Endothelial cell of hepatic sinusoid (primary cell): Measurements from ENCODE around the gene INSL3.

Source experiments
- in situ Hi-C: cut with HindIII; loops from 2 replicates; pipeline ENCODE4 v1.10.0; 2017; ENCODE audit warnings: low sequenced_read_pairs

Gene INSL3

GRCh38 chr19:17821190-17821589 is at the start of gene INSL3:
TSS of gene INSL3 (minus strand) at chr19:17821519. CDS start at chr19:17821506, 13 bp downstream.
- in situ Hi-C loops, result no loop called here

- in situ Hi-C loops, result loop anchor here (25.0 kb wide), 1 partner anchor 157 kb away; the partner anchor contains the start of gene MAP1S
Measured at GRCh38 chr19:17869114-17869608, 47.8 kb upstream of the INSL3 start.

GRCh38 chr19:17868669-17869068 is 47.4 kb upstream of the INSL3 start:
- in situ Hi-C loops, result loop anchor here (25.0 kb wide), 1 partner anchor 156 kb away; the partner anchor contains the start of gene MAP1S

- in situ Hi-C loops, result loop anchor here (25.0 kb wide), 1 partner anchor 155 kb away; the partner anchor contains the start of gene MAP1S
Measured at GRCh38 chr19:17866964-17867486, 45.7 kb upstream of the INSL3 start.

GRCh38 chr19:17866312-17866963 is 45.1 kb upstream of the INSL3 start:
- in situ Hi-C loops, result loop anchor here (25.0 kb wide), 1 partner anchor 154 kb away; the partner anchor contains the start of gene MAP1S

GRCh38 chr19:17865364-17866311 is 44.3 kb upstream of the INSL3 start:
- in situ Hi-C loops, result loop anchor here (25.0 kb wide), 1 partner anchor 153 kb away; the partner anchor contains the start of gene MAP1S

- in situ Hi-C loops, result loop anchor here (25.0 kb wide), 1 partner anchor 151 kb away; the partner anchor contains the start of gene MAP1S
Measured at GRCh38 chr19:17863520-17864182, 42.3 kb upstream of the INSL3 start.

GRCh38 chr19:17862711-17863519 is 41.6 kb upstream of the INSL3 start:
- in situ Hi-C loops, result loop anchor here (25.0 kb wide), 1 partner anchor 151 kb away; the partner anchor contains the start of gene MAP1S

- in situ Hi-C loops, result loop anchor here (25.0 kb wide), 1 partner anchor 149 kb away; the partner anchor contains the start of gene MAP1S
Measured at GRCh38 chr19:17861542-17862402, 40.5 kb upstream of the INSL3 start.

- in situ Hi-C loops, result loop anchor here (25.0 kb wide), 1 partner anchor 149 kb away; the partner anchor contains the start of gene MAP1S
Measured at GRCh38 chr19:17860993-17861360, 39.7 kb upstream of the INSL3 start.

- in situ Hi-C loops, result loop anchor here (25.0 kb wide), 1 partner anchor 148 kb away; the partner anchor contains the start of gene MAP1S
Measured at GRCh38 chr19:17860331-17860992, 39.1 kb upstream of the INSL3 start.

GRCh38 chr19:17859533-17860330 is 38.4 kb upstream of the INSL3 start, which contains the start of gene RPL18A:
TSS of gene RPL18A (plus strand) at chr19:17859910. CDS start at chr19:17859957, 47 bp downstream.
- in situ Hi-C loops, result loop anchor here (25.0 kb wide), 1 partner anchor 147 kb away; the partner anchor contains the start of gene MAP1S

- in situ Hi-C loops, result loop anchor here (25.0 kb wide), 1 partner anchor 143 kb away; the partner anchor contains the start of gene MAP1S
Measured at GRCh38 chr19:17855280-17856152, 34.2 kb upstream of the INSL3 start.

GRCh38 chr19:17854061-17854460 is 32.7 kb upstream of the INSL3 start:
- in situ Hi-C loops, result loop anchor here (5.0 to 25.0 kb wide), 3 partner anchors 77 to 142 kb away; partner anchors contain the start of gene MAP1S

- in situ Hi-C loops, result no loop called here
Measured at GRCh38 chr19:17848595-17849292, 27.4 kb upstream of the INSL3 start.
